Upper lobe of right lung (tissue), 1 donor: ENCODE results near the gene IGSF23. TPM values are rescaled to one million over a fixed set of nuclear protein-coding genes. Genes with fewer than 3 reads are reported as not detected.
A peak's percentile ranks its signal among the peaks of the same experiment; 100 is the strongest.

ENCODE experiments used
- ATAC-seq: fragments of 200-7000 bp; cut with Tn5 transposase; one replicate; pipeline ENCODE4 v1.9.1; 2020; ENCODE audit warnings: mild to moderate bottlenecking, moderate library complexity
- DNase-seq: peaks from one replicate; pipeline ENCODE4 v3.0.0-alpha.2; 2020
- H3K27ac ChIP-seq: fragments of 200-600 bp; one replicate; pipeline ENCODE4 v1.8.0; 2022
- H3K27me3 ChIP-seq: fragments of 200-600 bp; one replicate; pipeline ENCODE4 v1.8.0; 2022; ENCODE audit warnings: mild to moderate bottlenecking
- H3K36me3 ChIP-seq: fragments of 200-600 bp; one replicate; pipeline ENCODE4 v1.8.0; 2022
- H3K4me1 ChIP-seq: fragments of 200-600 bp; one replicate; pipeline ENCODE4 v1.8.0; 2022
- H3K4me3 ChIP-seq: fragments of 200-600 bp; one replicate; pipeline ENCODE4 v1.8.0; 2022; ENCODE audit warnings: mild to moderate bottlenecking
- H3K9me3 ChIP-seq: fragments of 200-600 bp; one replicate; pipeline ENCODE4 v1.8.0; 2022
- intact Hi-C: fragments of 100-400 bp; cut with DNase I; formaldehyde crosslinking; loops from one replicate; pipeline ENCODE4 v1.11.0; 2022
- total RNA-seq: library from RNA; stranded (reverse); fragmentation: NEBNext Ultra II Directional; extraction: Animal tissue kit (Norgen Biotek cat#: 25700); gene quantifications from one replicate; pipeline ENCODE4 v1.2.1, GENCODE V29; 2021
- TF ChIP-seq, protein P1 (sequence below): fragments of 200-600 bp; IDR thresholded peaks from one replicate; pipeline ENCODE4 v1.8.0; 2022; ENCODE audit warnings: antibody characterized with exemption
- donor health status: DM: no; HTN: yes; CAD: no; lungs with severe emphysema.

Gene IGSF23
- total RNA-seq, 1 donor from 2014 or later: not detected

- H3K4me3 ChIP-seq: no peak overlapping the region
- intact Hi-C loops: no loop called here
- no peaks in the 10 kb centered on the region for H3K36me3 ChIP-seq
- H3K4me1 ChIP-seq: peaks cover 19% of the 10 kb centered on the region
- H3K9me3 ChIP-seq: no peaks in the 10 kb centered on the region
- peak overlapping the region; percentile 42 for H3K27ac ChIP-seq
- TF ChIP-seq, protein P1, sequence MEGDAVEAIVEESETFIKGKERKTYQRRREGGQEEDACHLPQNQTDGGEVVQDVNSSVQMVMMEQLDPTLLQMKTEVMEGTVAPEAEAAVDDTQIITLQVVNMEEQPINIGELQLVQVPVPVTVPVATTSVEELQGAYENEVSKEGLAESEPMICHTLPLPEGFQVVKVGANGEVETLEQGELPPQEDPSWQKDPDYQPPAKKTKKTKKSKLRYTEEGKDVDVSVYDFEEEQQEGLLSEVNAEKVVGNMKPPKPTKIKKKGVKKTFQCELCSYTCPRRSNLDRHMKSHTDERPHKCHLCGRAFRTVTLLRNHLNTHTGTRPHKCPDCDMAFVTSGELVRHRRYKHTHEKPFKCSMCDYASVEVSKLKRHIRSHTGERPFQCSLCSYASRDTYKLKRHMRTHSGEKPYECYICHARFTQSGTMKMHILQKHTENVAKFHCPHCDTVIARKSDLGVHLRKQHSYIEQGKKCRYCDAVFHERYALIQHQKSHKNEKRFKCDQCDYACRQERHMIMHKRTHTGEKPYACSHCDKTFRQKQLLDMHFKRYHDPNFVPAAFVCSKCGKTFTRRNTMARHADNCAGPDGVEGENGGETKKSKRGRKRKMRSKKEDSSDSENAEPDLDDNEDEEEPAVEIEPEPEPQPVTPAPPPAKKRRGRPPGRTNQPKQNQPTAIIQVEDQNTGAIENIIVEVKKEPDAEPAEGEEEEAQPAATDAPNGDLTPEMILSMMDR: no peak
- DNase-seq: no peak
- peak; percentile 51 for ATAC-seq
- H3K27me3 ChIP-seq: no peaks in the 10 kb centered on the region
Measured at GRCh38 chr19:44603201-44603945, 10.0 kb upstream of the IGSF23 start.

GRCh38 chr19:44604241-44604640 lies 9.1 kb upstream of the IGSF23 start:
- no peak overlapping the region for H3K4me3 ChIP-seq
- H3K4me1 ChIP-seq: peaks cover 22% of the 10 kb centered on the region
- no peaks in the 10 kb centered on the region for H3K9me3 ChIP-seq
- no peak for DNase-seq
- no peaks in the 10 kb centered on the region for H3K36me3 ChIP-seq
- TF ChIP-seq, protein P1: no peak
- H3K27ac ChIP-seq: no peak overlapping the region
- no peaks in the 10 kb centered on the region for H3K27me3 ChIP-seq
- no peak for ATAC-seq
- intact Hi-C loops: no loop called here

GRCh38 chr19:44605547-44605946 lies 7.8 kb upstream of the IGSF23 start:
- Histone ChIP-seq H3K4me1 (peaks cover 22% of the 10 kb centered on the region), H3K4me3 (no peak overlapping the region), H3K27ac (no peak overlapping the region), H3K27me3 (no peaks in the 10 kb centered on the region), H3K9me3 (no peaks in the 10 kb centered on the region), H3K36me3 (no peaks in the 10 kb centered on the region)
- ATAC-seq: no peak
- DNase-seq: no peak
- TF ChIP-seq, protein P1: no peak
- intact Hi-C loops: no loop called here

DNA sequence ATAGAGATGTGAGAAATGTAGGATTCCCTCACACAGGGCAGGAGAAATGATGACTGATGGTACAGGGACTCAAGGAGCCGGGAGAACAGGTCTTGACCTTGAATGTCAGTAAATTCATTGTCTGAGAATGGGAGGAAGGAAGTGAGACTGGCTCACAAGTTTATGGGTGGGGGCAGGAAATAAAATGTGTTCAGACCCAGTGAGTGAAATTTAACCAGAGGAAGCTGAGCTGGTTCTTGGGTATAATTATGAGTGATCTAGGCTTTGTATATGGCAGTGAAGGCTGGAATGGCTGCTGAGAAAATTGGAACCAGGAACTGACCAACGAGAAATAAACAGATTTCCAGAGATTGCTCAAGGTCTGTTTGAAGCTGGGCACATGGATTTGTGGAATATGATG lies 6.3 kb upstream of the IGSF23 start:
- Histone ChIP-seq H3K27me3 (no peaks in the 10 kb centered on the region), H3K4me3 (no peak overlapping the region), H3K27ac (no peak overlapping the region), H3K36me3 (no peaks in the 10 kb centered on the region), H3K4me1 (peaks cover 22% of the 10 kb centered on the region), H3K9me3 (no peaks in the 10 kb centered on the region)
- ATAC-seq (peak; percentile 47), DNase-seq (no peak)
- intact Hi-C loops: no loop called here
- TF ChIP-seq, protein P1: no peak

GRCh38 chr19:44607917-44608316 lies 5.4 kb upstream of the IGSF23 start:
- TF ChIP-seq, protein P1: no peak
- no peaks in the 10 kb centered on the region for H3K9me3 ChIP-seq
- H3K4me1 ChIP-seq: peaks cover 22% of the 10 kb centered on the region
- no peak for ATAC-seq
- no peak overlapping the region for H3K27ac ChIP-seq
- intact Hi-C loops: no loop called here
- H3K27me3 ChIP-seq: no peaks in the 10 kb centered on the region
- H3K36me3 ChIP-seq: no peaks in the 10 kb centered on the region
- no peak for DNase-seq
- no peak overlapping the region for H3K4me3 ChIP-seq

DNA sequence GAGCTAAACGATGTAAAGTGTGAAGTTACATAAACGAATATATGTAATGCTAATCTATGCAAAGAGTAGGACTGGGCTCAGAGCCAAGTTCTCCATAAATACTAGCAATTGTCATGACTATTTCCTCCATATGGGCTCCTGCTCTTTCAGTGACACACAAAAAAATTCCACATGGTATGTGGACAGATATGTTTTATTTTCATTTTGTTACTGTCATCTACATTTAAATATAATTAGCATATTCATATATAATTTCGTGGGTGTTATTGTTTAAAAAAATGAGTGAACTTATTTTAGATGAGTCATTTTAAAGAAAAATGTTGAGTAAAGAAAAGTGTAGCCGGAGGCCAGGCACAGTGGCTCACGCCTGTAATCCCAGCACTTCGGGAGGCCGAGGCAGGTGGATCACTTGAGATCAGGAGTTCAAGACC lies 5.0 kb upstream of the IGSF23 start:
- Histone ChIP-seq H3K36me3 (no peaks in the 10 kb centered on the region), H3K27ac (no peak overlapping the region), H3K9me3 (no peaks in the 10 kb centered on the region), H3K4me3 (no peak overlapping the region), H3K4me1 (peaks cover 17% of the 10 kb centered on the region), H3K27me3 (no peaks in the 10 kb centered on the region)
- intact Hi-C loops: no loop called here
- DNase-seq (no peak), ATAC-seq (no peak)
- TF ChIP-seq, protein P1: no peak
